IPS-18a (cell line): Measurements from ENCODE around the gene C1orf21.

Experiments
- H3K27ac ChIP-seq: one replicate; pipeline ENCODE4 v1.5.1; 2013; ENCODE audit warnings: low read length
- H3K27me3 ChIP-seq: one replicate; pipeline ENCODE4 v1.6.1; 2013; ENCODE audit warnings: mild to moderate bottlenecking, low read length; ENCODE audit not compliant: control insufficient read depth, insufficient read depth
- H3K36me3 ChIP-seq: one replicate; pipeline ENCODE4 v1.6.1; 2013; ENCODE audit warnings: low read depth, low read length; ENCODE audit not compliant: control insufficient read depth
- H3K4me1 ChIP-seq: one replicate; pipeline ENCODE4 v1.6.1; 2013; ENCODE audit warnings: low read depth, low read length; ENCODE audit not compliant: control insufficient read depth
- H3K4me3 ChIP-seq: one replicate; pipeline ENCODE4 v1.5.1; 2013; ENCODE audit warnings: low read length
- H3K9ac ChIP-seq: one replicate; pipeline ENCODE4 v1.6.1; 2013; ENCODE audit warnings: mild to moderate bottlenecking, low read length, moderate library complexity
- H3K9me3 ChIP-seq: one replicate; pipeline ENCODE4 v1.6.1; 2013; ENCODE audit warnings: low read depth, low read length; ENCODE audit not compliant: control insufficient read depth

C1orf21 gene

GRCh38 chr1:184616504-184616903, 229.7 kb downstream of the C1orf21 start:
- no peaks in the 10 kb centered on the region for H3K4me1 ChIP-seq
- no peak overlapping the region for H3K27ac ChIP-seq
- no peaks in the 10 kb centered on the region for H3K27me3 ChIP-seq
- no peaks in the 10 kb centered on the region for H3K36me3 ChIP-seq
- no peaks in the 10 kb centered on the region for H3K9me3 ChIP-seq
- H3K9ac ChIP-seq = no peak overlapping the region
- no peak overlapping the region for H3K4me3 ChIP-seq

DNA sequence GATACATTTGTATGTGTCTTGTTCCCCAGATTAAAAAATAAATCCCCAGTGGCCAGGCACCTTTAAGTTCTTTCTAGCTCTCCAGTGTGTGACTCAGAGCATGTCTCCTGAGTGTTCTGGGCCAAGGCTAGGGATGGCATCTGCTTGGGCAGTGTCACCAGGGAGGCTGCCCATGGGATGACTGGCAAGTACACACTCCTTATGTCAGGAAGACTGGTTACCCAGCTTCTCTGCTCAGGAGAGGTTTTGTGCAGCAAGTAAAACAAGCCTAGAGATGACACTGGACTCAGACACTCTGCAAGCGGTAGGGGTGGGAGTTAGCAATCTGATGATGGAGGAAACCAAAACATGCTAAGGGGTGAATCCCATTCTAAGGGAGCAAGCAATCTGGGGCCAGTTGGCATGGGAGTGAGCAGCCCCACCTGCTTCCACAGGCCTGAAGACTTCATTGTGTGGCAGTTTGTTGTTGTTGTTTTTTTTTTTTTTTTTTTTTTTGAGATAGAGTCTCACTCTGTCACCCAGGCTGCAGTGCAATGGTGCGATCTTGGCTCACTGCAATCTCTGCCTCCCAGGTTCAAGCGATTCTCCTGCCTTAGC, 230.7 kb downstream of the C1orf21 start:
- no peak overlapping the region for H3K27ac ChIP-seq
- H3K36me3 ChIP-seq = no peaks in the 10 kb centered on the region
- H3K9ac ChIP-seq = no peak overlapping the region
- no peaks in the 10 kb centered on the region for H3K9me3 ChIP-seq
- H3K4me1 ChIP-seq = no peaks in the 10 kb centered on the region
- H3K27me3 ChIP-seq = no peaks in the 10 kb centered on the region
- H3K4me3 ChIP-seq = no peak overlapping the region

DNA sequence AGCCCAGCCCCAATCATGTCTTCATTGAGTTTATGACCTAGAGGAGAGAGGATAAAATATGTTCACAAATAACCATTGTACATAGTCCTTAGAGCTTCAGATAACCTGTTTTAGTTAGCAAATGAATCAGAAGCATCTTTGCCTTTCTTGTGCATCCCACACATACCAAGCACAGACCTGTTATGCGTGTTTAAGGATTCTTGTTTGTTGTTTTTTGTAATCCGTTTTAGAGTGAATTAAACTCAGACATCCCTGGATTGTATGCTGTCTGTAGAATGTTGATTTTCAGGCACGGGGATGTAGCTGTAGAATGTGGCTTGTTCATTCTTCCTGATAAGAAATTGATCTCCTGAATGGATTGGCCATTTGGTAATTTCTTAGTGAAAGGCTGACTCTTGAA, 232.0 kb downstream of the C1orf21 start:
- no peak overlapping the region for H3K9ac ChIP-seq
- no peak overlapping the region for H3K4me3 ChIP-seq
- H3K4me1 ChIP-seq = no peaks in the 10 kb centered on the region
- H3K9me3 ChIP-seq = no peaks in the 10 kb centered on the region
- H3K27ac ChIP-seq = no peak overlapping the region
- H3K27me3 ChIP-seq = no peaks in the 10 kb centered on the region
- no peaks in the 10 kb centered on the region for H3K36me3 ChIP-seq

DNA sequence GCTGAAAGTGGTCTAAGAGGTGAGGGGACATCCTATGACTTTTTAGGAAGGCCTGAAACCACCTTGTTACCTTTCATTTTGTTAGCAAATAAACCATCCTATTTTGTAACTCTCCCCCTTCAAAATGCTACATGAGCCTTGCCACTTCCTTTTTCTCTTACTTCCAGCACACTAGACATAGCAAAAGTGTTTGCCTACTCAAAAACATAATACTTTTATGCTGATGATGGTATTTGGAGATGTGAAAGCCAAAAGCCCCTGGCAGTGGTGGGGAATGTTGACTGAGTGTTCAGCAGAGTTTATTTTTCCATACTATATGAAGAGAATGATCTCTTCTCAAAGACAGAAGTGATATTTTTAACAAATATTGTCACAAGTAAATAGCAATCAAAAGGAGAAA, 233.6 kb downstream of the C1orf21 start:
- H3K4me1 ChIP-seq = no peaks in the 10 kb centered on the region
- no peak overlapping the region for H3K9ac ChIP-seq
- no peaks in the 10 kb centered on the region for H3K36me3 ChIP-seq
- H3K9me3 ChIP-seq = no peaks in the 10 kb centered on the region
- H3K27me3 ChIP-seq = no peaks in the 10 kb centered on the region
- no peak overlapping the region for H3K4me3 ChIP-seq
- no peak overlapping the region for H3K27ac ChIP-seq

DNA sequence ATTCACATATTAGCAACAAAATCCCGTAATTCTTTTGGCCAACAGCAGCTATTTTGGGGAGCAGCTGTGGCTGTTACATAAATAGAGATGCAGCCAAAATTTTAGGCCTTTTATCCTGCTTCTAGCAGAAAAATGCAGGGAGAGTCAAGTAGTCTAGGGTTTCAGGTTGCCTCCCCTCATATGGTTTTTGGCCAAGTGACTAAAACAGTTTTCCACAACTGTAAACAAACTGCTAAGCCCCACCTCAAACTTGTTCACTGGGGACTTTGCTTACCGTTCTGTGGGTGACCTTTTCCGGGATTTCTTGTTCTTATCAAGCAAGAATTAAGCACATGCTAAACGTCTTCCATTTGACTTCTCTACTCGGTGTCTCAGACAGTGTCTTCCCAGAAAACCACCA, 234.4 kb downstream of the C1orf21 start:
- no peak overlapping the region for H3K4me3 ChIP-seq
- no peaks in the 10 kb centered on the region for H3K4me1 ChIP-seq
- H3K9me3 ChIP-seq = no peaks in the 10 kb centered on the region
- H3K9ac ChIP-seq = no peak overlapping the region
- H3K27me3 ChIP-seq = no peaks in the 10 kb centered on the region
- H3K27ac ChIP-seq = no peak overlapping the region
- no peaks in the 10 kb centered on the region for H3K36me3 ChIP-seq

DNA sequence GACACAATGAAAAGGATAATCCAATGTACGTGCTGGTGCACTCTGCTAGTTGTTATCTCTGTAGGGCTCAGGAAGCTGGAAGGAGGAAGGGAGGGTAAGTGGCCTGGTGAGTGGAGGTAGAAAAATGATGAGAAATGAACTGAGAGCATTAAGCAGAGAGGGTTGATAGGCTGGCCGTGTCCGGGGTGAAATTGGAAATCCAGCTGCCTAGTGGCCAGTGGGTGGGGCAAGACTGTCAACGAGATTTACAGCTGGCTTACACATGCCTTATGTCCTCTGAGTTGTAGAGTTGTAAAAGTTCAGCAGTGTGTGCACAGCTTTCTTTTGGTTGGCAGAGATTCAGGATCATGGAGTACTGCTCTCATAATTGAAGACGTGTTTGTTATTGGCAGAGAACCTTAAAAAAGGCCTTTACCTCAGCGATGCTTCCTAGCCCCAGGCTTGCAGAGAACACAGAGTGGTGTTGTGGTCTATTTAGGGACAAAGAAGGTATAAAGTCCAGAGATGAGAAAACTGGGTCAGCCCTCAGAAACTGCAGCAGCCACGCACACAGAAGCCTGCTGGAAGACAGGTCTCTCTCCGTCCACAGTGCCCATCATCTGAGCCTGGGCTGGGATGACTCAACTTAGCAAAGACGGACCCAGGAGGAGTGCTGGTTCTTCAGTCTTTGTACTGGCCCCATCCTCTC, 235.5 kb downstream of the C1orf21 start:
- no peaks in the 10 kb centered on the region for H3K36me3 ChIP-seq
- no peak overlapping the region for H3K4me3 ChIP-seq
- H3K27ac ChIP-seq = no peak overlapping the region
- H3K4me1 ChIP-seq = no peaks in the 10 kb centered on the region
- H3K27me3 ChIP-seq = no peaks in the 10 kb centered on the region
- no peak overlapping the region for H3K9ac ChIP-seq
- no peaks in the 10 kb centered on the region for H3K9me3 ChIP-seq

DNA sequence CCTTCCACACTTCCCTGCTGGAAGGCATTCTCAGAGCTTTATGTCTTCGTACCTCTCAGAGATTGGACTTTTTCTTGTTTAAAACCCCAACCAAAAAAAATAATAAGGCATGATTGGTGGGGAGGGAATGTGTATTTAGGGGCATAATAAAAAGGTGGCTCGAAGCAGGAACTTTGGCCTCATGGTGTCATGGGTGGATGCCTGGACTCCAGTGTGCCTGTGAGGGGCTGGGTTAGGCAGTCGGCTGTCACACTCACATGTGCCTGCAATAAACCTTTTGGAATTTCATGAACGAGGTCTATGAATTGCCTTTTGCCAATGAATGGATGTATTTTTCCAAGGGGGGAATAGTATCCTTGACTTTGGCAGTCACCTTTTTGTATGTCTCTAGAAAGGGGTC, 236.6 kb downstream of the C1orf21 start:
- Histone ChIP-seq H3K9me3 (no peaks in the 10 kb centered on the region), H3K4me1 (no peaks in the 10 kb centered on the region), H3K4me3 (no peak overlapping the region), H3K9ac (no peak overlapping the region), H3K27me3 (no peaks in the 10 kb centered on the region), H3K36me3 (no peaks in the 10 kb centered on the region), H3K27ac (no peak overlapping the region)

DNA sequence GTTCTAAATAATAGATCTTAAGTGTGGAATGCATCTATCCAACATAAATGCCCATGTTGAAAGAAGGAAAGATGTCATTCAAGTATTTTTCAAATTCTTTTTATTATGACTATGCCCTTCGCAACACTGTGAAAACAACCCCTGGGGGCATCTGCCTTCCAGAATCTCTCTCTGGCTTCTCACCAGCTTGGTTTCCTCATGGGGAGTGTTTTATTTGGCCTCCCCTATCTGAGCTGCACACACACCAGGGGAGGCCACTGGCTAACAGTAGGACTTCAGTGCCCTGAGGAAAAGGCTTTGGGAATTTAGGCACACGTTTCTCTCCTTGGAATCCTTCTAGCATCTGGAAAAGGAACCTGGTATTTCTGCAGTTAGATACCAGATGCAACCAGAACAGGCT, 237.2 kb downstream of the C1orf21 start:
- Histone ChIP-seq H3K4me3 (no peak overlapping the region), H3K9ac (no peak overlapping the region), H3K4me1 (no peaks in the 10 kb centered on the region), H3K36me3 (no peaks in the 10 kb centered on the region), H3K27me3 (no peaks in the 10 kb centered on the region), H3K9me3 (no peaks in the 10 kb centered on the region), H3K27ac (no peak overlapping the region)

DNA sequence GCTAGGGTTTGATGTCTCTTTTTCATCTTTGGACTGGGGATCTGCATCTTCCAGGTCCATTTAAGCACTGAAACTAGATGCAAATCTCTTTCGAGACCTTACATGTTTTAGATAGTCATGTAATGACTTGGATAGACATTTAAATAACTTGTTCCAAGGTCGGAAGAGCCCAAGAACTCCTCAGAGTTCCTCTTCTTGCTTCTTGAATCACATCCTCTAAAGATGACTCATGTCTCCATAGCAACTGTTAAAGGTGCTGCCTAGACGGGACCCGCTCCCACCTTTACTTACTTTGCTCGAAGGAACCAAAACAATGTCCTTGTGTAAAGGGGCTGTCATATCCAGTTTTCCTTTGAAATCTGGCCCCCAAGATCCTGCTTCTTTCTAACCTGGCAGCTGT, 237.8 kb downstream of the C1orf21 start:
- Histone ChIP-seq H3K36me3 (no peaks in the 10 kb centered on the region), H3K4me3 (no peak overlapping the region), H3K9me3 (no peaks in the 10 kb centered on the region), H3K4me1 (no peaks in the 10 kb centered on the region), H3K9ac (no peak overlapping the region), H3K27ac (no peak overlapping the region), H3K27me3 (no peaks in the 10 kb centered on the region)

DNA sequence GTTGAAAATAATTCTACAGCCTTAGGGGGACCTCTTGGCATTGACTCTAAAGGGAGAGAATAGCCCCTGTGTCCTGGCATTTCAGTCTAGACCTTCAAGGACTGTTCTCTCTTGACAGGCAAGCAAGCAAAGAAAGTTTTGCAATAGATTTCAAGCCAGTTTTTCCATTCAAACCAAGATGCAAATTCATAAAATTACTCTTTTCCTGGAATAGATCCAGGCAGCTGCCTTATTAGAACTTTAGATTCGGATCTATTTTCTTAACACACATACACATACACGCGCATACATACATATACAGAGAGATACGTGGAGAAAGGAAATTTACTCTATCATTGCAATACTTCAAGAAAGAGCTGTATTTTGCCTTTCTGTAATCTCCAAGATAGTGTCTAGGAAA, 238.4 kb downstream of the C1orf21 start:
- Histone ChIP-seq H3K9ac (no peak overlapping the region), H3K27me3 (no peaks in the 10 kb centered on the region), H3K27ac (no peak overlapping the region), H3K4me3 (no peak overlapping the region), H3K9me3 (no peaks in the 10 kb centered on the region), H3K4me1 (no peaks in the 10 kb centered on the region), H3K36me3 (no peaks in the 10 kb centered on the region)

DNA sequence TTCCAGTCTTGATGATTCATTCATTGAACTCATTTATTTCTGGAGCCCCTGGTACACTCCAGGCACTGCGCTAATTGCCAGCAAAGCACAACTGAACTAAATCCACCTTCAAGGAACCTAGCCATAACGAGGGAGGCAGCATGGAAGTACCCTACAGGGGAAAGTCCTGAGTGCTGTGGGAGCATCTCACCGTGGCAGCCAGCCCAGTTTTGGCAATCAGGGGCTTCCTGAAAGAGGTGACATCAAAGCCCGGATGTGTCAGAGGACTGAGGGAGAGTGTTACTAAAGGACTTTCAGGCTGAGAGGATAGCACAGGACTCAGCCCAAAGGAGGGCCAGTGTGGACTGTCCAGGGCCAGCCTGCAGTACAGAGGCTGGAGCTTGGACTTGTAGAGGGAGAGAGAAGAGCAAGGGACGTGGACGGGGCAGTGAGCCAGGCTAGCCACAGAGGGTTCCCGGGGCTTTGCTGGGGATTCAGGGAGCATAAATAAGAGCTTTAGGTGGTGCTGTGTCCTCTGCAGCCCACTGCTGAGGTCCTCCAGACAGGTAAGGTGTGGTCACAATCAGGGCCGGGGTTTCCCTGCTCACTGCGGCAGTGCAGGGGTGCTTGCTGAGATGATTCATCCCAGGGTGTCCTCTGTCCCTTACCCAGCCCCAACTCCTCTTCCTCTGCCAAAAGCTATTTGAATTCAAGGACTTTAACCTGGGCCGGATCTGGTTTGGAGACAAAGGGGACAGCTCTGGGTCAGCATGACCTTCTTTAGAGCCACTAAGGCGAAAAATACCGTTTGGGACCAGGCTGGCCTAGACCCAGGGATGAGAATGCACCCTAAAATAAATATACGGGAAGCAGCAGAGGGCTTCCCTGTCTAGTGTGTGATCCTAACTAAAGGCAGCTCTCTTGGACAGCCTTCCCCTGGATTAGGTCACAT, 239.5 kb downstream of the C1orf21 start:
- Histone ChIP-seq H3K27ac (no peak overlapping the region), H3K9me3 (no peaks in the 10 kb centered on the region), H3K27me3 (no peaks in the 10 kb centered on the region), H3K4me3 (no peak overlapping the region), H3K4me1 (no peaks in the 10 kb centered on the region), H3K9ac (no peak overlapping the region), H3K36me3 (no peaks in the 10 kb centered on the region)
